ENCODE measurements around the gene RPRML.
"Not testable (repeated sequence)": the region's sequence is repeated elsewhere in the genome, so short reads cannot be mapped to it uniquely, and the experiment has no call there.

RPRML gene

DNA sequence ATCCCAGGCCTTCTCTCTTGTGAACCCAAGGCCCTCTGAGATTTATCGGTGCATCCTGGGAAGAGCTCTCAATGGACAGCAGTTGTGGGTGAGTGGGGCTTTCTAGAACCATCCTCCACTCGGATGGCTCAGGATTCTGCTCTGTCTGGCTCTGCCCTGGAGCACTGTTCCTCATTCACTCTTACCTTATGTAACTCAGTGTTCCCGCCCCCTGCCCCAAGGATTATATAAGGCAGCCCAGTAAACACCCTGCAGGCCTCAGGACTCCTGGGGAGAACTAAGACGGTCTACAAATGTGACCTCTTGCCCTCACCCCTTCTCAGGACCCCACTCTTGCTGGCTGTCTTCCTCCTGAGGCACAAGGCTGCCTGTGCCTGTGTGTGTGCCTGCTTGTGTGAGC lies 3.8 kb downstream of the RPRML start:
- DNase-seq: no peak

DNA sequence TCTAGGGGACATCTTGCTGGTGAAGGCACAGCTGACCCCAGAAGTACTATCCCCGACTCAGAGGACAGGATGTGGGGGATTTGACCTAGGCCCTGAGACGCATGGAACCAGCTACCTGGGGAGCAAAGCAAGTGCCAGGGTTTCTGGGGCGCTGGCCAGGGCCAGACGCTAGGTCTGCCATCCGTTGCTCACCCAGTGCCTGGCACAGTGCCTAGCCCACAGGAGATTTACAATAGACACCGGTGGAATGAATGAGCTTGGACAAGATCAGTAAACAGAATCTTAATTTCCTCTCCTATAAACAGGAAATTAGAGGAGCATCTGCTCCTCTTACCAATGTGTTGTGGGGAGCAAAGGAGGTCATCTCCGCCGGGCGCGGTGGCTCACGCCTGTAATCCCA lies 5.0 kb downstream of the RPRML start:
- DNase-seq: peak; percentile 53

DNA sequence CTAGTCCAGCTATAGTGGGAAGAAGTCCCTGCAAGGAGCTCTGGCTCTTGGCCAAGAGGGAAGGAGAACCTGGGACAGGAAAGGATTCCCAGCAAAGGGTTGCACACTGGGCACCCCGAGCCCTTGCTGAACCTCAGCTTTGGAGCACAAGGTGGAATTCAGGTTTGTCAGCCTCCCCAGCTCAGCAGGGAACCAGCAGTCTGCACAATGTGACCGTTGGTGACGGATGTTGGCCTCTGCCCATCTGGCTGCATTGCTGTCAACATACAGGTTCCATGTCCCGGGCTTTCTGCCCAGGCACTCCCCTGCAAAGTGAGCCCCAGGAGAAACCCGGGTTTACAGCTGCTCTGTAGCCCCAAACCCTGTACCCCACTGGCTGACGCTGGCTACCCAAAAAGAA lies 6.7 kb downstream of the RPRML start:
- no peak for DNase-seq

DNA sequence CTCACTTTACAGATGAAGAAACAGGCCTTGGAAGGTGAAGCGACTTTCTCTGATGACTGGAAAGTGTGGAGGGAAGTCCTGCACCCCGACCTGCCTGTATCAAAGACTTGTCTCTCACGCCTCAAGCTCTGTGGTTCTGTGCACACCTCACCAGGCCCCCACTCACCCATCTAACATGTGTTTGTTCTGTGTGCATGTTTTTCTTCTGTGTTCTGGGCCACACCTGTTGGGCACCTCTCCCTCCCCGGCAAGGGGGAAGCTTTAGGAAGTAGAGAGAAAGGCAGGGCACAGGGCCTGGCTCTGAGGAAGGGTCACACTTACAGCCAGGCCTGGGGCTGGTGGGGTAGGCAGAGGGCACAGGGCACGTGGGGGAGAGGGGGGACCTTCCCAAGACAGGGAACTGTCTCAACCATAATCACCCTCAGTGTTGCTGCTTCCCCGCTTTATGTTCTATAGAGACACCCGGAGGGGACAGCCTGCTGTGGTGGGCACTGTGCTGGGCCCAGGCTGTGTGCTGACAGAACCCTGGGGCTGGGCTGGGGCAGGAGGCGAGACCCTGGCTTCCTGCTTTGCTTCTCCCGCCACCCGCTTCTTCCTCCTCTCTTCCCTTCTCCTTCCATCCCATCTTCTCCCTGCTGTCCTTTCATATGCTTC lies 7.3 kb downstream of the RPRML start:
- no peak for DNase-seq

DNA sequence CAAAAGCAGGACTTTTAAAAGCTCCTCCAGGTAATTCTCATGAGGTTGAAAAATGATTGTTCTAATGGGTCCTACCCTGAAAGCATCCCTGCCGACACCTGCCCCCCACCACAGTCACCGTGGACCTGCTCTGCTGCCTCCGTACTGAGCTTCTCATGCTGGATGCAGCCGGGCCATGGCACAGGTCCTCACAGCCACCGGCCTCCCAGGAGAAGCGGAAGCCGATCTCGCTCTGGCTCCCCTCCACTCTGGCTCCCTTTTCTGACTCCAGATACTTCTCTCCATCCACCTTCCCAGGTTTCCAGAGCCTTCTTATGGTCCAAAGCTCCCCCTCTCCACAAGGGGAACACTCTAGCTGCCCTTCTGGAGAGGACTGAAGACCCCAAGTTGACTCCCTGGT lies 10.2 kb downstream of the RPRML start:
- no peak for DNase-seq

DNA sequence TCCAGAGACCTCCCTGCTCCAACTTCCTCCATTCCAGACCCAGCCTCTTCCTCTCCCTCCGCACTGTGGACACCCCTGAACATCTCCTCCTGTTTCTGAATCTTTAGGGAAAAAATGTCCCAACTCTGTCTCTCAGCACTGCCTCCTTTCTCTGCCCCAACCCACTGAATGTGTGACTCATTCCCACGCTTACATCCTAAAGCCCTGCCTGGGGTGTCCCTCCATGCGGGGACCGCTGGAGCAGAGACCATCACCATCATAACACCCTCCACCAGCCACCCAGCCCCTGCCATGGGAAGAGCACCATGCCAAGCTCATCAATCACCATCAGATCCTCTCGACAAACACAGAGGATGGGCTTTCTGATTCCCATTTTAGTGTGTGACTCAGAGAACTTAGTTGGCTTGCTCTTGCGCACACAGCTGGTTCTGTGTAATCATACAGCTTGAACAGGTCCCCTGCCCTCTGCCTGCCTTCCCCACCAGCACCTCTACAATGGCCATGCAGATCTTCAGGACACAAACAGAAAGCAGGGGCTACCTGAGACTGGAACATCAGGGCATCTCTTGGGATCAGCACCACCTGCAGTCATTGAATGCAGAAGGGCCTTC lies 10.7 kb downstream of the RPRML start:
- DNase-seq: no peak

DNA sequence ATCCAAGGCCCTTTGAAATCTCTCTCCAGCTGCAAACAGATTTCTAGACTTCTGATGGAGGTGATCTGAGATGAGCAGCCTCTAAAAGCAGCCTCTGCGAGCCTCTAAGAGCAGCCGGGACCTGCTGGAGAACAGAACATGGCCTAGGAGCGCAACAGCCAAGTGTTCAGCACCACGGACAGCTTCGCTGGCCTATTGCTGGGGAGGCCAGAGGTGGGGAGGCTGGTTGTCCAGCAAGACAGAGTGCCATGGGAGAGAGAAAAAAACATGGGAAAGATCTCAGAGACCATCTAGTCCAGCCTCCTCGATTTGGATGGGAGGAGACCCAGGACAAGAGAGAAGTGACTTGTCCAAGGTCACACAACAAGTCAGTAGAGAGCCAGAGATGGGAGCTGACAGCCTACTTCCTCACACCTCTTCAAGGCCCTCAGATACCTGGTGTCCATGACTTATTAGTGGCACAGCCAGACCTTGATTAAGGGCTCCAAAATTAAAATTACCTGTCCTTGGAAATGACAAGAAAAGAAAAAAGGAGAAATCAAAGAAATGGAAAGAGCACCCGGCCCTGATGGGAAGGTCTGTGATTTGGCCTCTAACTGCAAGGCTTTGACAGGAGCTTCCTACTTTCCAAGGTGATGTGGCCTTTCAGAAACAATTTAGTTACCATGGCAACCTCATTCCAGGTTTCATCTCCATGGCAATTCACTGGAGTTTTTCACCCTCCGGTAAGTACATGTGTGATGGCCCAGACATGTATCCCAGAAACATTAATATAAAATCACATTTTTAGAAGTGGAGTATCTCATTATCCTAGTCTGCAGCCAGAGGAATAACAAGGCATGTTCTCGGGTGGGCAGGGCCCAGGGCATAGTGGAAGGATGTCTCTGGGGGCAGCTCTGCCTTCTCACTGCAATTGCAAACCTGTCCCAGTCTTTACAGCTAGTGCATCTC lies 14.5 kb downstream of the RPRML start:
- no peak for DNase-seq

DNA sequence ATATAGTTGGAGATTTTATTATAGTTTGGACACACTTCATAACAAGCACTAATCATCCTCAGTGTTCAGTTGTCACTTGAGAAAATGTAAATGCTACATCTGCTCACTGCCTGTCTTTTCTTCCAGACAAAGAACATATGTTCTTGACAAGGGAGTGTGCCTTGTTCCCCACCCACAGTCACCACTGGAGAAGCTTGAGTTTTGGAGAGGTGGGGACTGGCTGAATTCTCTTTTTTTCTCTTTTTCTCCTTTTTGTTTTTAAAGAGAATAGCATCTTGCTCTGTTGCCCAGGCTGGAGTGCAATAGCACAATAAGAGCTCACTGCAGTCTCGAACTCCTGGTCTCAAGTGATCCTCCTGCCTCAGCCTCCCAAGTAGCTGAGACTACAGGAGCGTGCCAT lies 15.5 kb downstream of the RPRML start:
- no peak for DNase-seq

DNA sequence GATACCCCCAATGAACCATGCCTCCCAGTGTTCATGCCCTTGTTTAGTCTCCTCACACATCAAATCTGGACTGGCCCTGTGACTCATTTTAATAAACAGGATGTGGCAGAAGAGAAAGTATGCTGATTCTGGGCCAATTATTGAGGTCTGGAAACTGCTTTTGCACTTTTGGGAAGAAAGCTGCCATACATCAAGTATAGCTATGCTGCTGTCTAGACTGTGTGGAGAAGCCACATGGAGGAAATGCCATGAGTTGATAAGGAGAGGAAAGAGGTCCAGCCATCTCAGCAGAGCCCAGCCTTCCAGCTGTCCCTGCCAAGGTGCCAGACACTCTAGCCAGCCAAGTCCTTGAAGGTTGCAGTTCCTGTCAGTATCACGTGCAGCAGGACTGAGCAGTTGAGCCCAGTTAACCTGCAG lies 16.7 kb downstream of the RPRML start:
- no peak for DNase-seq

DNA sequence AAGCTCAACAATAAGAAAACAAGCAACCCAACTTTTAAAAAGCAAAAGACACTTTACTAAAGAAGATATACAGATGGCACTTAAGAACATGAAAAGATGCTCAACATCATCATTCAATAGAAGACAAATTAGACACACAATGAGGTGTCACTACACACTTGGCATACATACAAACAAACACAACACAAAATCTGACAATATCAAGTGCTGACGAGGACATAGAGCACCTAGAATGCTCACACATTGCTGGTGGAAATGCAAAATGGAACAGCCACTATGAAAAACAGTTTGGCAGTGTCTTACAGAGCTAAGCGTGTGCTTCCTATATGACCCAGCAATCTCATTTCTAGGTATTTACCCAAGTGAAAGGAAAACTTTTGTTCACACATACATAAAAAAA lies 18.9 kb downstream of the RPRML start:
- DNase-seq: no peak

DNA sequence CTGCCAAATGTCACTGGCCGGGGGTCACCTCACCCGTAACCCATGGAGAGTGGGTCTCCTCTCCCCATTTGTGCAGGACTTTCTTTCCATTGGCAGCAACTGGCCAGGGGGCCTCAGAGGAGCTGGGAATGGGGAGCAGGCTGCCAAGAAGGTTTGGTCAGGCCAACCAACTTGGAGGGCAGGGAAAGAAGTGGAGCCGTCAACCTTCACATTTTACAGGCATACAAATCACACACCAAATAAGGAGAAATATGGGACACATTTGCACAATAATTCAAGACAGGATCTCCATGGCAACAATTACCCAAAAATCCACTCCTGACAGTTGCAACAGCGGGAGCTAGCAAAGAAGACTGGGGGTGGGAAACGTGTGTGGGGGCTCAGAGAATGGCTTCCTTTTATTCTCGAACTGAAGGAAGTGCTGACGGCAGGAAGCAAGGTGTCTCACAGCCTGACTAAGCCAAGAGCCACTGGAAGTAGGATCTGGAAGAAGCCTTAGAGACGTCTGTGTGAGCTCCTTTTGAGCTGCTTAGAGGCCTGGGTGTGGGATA lies 20.9 kb downstream of the RPRML start:
- no peak for DNase-seq

DNA sequence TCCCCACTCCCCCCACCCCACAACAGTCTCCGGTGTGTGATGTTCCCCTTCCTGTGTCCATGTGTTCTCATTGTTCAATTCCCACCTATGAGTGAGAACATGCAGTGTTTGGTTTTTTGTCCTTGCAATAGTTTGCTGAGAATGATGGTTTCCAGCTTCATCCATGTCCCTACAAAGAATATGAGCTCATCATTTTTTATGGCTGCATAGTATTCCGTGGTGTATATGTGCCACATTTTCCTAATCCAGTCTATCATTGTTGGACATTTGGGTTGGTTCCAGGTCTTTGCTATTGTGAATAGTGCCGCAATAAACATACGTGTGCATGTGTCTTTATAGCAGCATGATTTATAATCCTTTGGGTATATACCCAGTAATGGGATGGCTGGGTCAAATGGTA lies 25.9 kb downstream of the RPRML start:
- not testable (repeated sequence) for DNase-seq

DNA sequence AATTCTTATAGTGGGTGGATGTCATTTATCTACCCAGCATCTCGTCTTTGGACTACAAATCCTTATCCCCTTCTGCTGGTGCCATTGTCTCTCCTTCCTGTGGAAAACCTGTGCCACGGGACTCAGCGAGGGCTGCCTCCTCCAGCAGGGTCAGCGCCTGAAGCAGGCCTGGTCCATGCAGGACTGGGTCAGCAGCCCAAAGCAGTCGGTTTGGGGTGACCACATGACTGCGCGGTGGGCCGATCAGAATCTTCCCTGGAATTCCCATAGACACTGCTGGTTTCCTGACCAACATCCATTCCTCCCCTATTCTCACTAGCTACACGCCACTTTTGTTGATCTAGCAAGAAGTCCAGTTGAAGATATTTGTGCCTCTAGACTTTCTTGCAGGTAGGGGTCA lies 26.9 kb downstream of the RPRML start:
- DNase-seq: no peak

DNA sequence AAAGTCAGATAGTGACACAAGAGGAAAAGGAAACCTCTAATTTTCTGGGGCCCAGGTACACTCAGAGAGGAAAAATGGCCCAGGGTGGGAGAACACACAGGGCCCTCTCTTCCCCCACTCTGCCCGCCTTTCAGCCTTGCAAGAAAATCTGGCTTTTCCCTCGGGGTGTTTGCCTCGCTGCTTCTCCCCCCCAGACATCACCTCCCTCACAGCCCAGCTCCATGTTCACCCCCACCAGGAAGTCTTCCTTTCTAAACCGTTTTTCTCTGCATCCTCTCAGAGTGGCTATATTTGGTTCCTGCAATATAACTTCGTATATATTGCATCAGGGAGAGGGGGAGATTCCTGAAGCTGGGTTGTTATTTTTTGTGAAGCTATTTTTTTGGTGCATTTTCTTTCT lies 27.3 kb downstream of the RPRML start:
- no peak for DNase-seq

DNA sequence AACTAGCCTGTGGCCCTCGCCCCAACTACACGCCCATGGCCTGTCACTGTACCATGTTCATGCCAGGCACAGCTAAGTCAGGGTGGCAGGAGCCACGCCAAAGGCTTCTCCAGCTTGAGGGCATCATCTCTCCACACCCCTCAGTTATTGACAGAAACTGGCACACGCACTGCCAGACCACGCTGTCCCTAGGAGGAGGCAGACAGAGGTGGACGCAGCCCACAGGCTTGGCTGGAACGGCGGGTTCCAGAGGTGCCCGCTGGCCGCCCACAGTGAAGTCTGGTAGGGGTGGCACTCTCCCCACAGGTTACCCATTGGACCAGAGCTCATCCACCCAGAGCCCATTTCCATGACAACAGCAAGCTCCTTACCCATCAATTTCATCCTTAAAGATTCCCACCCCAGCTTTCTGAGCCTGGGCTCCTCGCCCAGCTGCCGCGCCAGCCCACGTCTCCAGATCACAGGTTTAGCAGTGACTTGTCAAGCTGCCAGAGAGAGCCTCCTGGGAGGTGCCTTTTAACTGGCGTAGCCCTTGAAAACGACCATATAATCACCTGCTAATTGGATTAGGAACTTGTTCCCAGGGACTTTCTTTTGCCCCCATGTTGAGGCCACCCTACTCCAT lies 27.9 kb downstream of the RPRML start:
- peak; percentile 66 for DNase-seq

DNA sequence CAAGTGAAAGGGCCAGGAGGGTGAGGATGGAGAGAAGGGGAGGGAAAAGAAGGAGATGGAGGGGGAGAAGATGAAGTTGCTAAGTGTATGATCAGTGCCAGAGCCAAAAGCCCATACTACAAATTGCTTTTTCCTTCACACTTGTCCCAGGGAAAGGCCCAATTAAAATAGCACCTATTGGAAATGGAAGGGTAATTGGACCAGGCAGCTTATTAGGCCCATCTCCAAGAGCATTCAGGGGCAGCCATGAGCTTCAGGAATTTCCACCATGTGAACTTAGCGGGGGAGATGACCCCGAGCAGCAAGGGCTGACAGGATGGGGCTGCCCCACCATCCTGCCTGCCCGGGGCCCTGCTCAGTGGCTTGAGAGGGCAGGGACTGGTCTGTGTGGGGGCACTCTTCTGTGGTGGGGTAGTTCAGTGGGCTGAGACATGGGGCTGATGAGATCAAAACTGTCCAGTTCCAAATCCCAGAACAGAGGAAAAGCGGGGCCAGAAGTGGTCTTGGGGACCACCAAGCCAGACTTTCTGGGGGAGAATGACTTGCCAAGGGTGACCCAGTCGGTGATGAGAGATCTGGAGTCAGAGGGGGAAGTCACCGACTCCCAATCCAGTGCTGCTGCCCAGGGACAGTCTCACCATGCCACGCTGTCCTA lies 28.6 kb downstream of the RPRML start:
- no peak for DNase-seq

DNA sequence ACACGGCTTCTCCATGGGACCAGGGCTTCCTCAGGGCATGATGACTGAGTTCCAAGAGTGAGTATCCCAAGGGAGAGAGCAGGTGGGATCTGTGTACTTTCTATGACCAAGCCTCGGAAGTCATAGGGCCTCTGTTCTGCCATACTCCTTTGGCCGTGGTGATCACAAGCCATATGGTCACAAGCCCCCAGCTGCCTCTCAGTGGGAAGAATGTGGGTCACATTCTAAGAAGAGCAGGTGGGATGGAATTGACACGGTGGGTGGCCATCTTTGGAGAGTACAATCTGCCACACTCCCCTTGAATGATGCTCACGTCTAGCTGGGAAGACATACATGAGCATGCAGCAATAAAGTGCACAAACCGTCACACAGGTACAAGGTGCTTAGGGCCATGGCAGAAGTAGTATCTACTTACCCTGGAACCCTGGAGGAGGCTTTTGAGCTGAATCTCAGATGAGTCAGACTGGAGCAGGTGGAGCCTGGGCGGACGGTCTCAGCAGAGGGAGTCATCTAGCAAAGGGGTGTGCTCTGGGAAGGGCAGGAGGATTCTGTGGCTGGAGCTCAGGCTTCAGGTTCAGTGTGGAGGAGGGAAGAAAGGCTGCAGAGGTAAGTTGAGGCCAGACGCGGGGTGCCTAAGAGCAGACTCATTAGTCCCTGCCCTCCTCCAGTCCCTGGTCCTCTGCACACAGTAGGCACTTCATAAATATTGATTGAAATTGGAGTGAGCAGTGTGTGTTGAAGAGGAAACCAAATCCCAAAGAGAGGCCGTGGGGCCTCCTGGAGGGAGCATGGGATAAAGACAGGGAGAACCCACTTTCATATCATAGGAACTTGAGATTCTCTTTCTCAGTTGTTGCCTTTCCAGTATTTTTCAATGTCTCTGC lies 29.5 kb downstream of the RPRML start:
- DNase-seq: no peak

DNA sequence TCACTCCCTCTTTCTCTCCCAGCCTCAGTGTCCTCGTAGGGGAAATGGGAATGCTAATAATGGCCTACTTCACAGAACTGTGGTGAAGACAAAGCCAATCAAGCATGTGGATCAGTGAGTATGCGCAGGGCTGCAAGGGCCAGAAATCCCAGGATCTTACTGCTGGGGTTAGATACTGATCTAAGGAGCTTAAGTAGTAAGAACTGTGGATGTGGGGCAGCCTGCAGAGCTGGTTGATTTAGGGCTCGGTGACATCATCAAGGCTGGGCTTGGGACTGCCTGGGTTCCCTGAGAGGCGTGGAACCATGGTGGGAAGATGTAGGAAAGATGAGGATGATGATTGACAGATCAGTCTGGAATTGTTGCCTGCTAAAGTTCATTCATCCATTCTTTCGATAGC lies 30.5 kb downstream of the RPRML start:
- no peak for DNase-seq

DNA sequence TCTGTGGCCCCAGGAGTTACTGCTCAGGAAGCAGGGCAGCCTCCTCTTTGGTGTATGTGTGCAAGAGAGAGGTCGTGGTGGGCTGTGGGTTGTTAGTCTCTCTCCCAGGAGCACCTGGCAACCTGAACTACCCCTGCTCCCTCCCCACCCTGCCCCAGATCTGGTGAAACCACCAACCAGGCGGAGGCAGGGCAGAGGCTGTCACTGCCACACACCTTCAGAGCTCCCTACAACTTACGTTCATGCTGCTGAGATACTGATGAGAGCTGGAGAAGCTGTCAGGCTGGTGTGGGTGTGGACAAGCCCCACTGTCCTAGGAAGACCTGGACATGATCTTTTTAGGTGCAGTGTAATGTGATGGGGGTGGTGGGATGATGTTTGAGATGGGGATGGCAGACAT lies 31.8 kb downstream of the RPRML start:
- no peak for DNase-seq

DNA sequence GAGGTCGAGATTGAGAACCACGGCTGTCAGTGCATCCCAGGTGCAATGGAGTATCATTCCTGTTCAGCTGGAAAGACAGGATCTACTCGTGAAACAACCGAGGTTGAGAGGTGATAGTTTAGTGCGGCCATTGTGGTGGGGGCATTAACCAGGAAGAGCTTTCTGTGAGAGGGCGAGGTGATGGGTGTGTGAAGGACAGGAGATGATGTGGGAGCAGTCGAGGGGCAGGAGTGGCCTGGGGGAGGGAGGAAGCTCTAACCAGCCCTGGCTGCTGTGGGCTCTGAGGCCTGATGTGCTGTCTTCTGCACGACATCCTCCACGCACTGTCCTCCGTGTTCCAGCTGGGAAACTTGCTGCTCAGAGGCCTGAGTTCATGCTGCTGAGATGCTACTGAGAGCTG lies 34.1 kb downstream of the RPRML start:
- no peak for DNase-seq

DNA sequence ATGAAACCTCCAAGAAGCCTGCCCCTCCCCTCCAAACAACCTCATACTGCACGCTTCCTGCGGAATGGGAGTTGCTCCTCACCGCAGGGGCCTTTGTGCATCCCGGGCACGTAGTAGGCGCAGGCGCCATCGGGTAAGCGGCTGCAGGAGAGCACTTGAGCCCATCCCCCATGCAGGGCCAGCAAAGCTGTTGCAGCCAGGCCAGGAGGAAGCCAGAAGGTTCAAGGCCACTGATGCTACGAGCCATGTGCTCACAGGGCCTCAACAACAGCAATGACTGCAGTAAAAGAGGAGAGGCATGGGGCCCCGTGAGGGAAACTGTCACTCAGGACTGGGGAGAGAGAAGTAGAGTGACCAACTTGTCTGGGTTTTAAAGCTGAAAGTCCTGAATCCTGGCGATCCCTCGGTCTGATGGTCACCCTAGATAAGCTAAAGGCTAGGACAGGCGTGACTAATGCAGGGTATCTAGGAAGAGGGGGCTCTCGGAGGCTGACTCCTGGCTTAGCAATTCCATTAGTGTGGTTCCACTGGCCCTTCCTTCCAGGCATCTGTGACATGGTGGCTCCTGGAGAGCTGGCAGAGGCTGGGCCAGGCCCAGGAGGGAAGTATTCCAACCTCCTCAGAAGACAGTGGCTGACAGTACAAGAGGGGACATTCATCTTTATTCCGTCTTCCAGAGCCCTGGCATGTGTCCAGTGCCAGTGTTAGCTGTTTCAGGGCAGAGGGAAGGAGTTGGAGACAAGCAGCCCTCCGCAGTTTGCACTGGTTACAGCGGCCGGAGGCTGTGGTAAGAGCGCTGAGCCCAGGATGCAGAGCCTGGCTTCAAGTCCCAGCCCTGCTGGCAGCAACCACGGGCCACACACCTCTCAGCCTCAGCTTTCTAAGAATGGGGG lies 35.3 kb downstream of the RPRML start:
- DNase-seq: no peak

Measured in COR-L47 (cell line).